ENCODE results near the gene PDE4B.

DNA sequence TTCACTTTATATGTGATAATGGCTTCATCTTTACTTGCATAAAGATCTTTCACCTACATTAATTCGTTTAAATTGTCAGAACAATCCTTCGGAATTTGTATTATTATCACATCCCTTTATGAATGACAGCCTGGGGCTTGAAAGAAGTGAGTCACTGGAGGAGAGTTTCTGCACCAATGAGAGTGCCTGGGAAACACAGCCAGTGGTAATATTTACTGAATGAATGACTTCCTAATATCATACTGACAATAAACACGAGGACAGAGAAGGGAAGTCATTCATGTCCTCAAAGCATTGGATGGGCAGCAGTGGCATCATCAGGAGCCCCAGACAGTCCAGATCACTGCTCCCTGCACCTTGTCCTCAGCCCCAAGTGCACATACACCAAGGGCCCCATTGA is 40.7 kb upstream of the PDE4B start:
- TF ChIP-seq CTCF (IDR thresholded peaks at IDR 0.05): no peak
- no peak for TF ChIP-seq EZH2 (IDR thresholded peaks at IDR 0.05)
- no peak for TF ChIP-seq EZH2phosphoT487 (IDR thresholded peaks at IDR 0.05)
